BLaER1 (cell line): Measurements from ENCODE around the gene SUPT3H.
A peak's percentile ranks its signal among the peaks of the same experiment; 100 is the strongest.

Source experiments
- H3K27ac ChIP-seq: shearing (Covaris generic); formaldehyde crosslinking; 2 replicates; pipeline ENCODE4 v1.8.1; 2022
- H3K27me3 ChIP-seq: shearing (Covaris generic); formaldehyde crosslinking; 2 replicates; pipeline ENCODE4 v1.8.1; 2022
- H3K36me3 ChIP-seq: shearing (Covaris generic); formaldehyde crosslinking; 2 replicates; pipeline ENCODE4 v1.8.1; 2022
- H3K4me1 ChIP-seq: shearing (Covaris generic); formaldehyde crosslinking; 2 replicates; pipeline ENCODE4 v1.8.1; 2022
- H3K4me2 ChIP-seq: shearing (Covaris generic); formaldehyde crosslinking; 2 replicates; pipeline ENCODE4 v1.8.1; 2022
- H3K4me3 ChIP-seq: shearing (Covaris generic); formaldehyde crosslinking; 2 replicates; pipeline ENCODE4 v1.8.1; 2022
- H3K9ac ChIP-seq: shearing (Covaris generic); formaldehyde crosslinking; 2 replicates; pipeline ENCODE4 v1.8.1; 2022
- H3K9me3 ChIP-seq: shearing (Covaris generic); formaldehyde crosslinking; 2 replicates; pipeline ENCODE4 v1.8.1; 2022
- H4K20me1 ChIP-seq: shearing (Covaris generic); formaldehyde crosslinking; 2 replicates; pipeline ENCODE4 v1.8.1; 2022
- Cebpa-rat ChIP-seq: shearing (Covaris generic); IDR thresholded peaks from 2 replicates; pipeline ENCODE4 v1.8.1; 2022

Gene SUPT3H

DNA sequence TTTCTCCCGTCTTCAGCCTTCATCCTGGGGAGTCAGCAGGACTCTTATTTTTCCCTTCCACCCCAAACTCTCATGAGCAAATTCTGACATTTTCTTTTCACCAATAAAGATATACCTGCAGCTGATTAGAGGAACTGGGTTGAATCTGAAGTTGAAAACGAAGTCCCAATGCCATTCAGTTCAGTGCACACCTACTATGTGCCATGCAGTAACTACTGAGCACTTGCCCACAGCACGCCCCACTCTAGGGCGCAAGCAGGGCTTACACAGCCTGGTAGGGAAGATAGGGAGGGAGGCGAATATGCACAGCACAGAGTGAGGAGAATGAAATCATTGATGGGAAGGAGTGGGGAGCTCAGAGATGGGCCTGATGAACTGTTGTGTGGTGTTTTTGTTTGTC, 588.7 kb downstream of the SUPT3H start:
- H3K4me2 ChIP-seq = no peak overlapping the region
- TF ChIP-seq Cebpa-rat = no peak

GRCh38 chr6:44788387-44788981, 589.2 kb downstream of the SUPT3H start:
- no peak for TF ChIP-seq Cebpa-rat
- Histone ChIP-seq H3K27me3 (no peaks in the 10 kb centered on the region), H3K36me3 (no peaks in the 10 kb centered on the region), H3K9ac (no peak overlapping the region), H3K27ac (no peak overlapping the region), H3K4me3 (no peak overlapping the region), H4K20me1 (no peaks in the 10 kb centered on the region), H3K9me3 (peaks cover 11% of the 10 kb centered on the region; the same call in 1 of the 2 replicates), H3K4me2 (no peak overlapping the region), H3K4me1 (no peaks in the 10 kb centered on the region)

More for the DNA sequence above, 588.7 kb downstream of the SUPT3H start:
- Histone ChIP-seq H4K20me1 (no peaks in the 10 kb centered on the region), H3K9me3 (peaks cover 10% of the 10 kb centered on the region; the same call in 1 of the 2 replicates), H3K4me1 (no peaks in the 10 kb centered on the region), H3K9ac (no peak overlapping the region), H3K27ac (no peak overlapping the region), H3K36me3 (no peaks in the 10 kb centered on the region), H3K4me3 (no peak overlapping the region), H3K27me3 (no peaks in the 10 kb centered on the region)

DNA sequence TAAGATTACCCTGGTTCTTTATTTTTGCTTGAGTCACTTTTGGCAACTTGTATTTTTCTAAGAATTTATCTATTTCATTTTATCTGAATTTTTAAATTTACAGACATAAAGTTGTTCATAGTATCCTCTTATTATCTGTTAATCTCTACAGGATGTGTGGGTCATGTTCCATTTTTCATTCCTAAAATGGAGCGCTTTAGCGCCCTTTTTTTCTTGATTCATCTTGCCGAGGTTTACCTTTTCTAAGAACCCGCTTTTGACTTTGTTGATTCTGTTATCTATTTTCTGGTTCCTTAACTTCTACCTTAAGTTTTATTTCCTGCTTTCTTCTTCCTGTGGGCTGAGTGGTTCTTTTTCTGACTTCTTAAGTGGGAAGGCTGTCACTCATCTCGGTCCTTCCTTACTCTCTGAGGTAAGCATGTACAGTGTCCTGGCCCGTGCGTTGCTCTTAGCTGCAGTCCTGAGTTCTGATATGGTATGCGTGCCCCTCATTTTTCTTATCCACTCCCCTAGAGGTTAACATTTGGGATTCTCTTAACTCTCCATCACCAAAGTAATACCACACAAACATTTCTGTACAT, 590.4 kb downstream of the SUPT3H start:
- no peak overlapping the region for H3K9ac ChIP-seq
- no peak overlapping the region for H3K4me2 ChIP-seq
- H3K4me1 ChIP-seq = no peaks in the 10 kb centered on the region
- no peaks in the 10 kb centered on the region for H4K20me1 ChIP-seq
- no peaks in the 10 kb centered on the region for H3K36me3 ChIP-seq
- H3K27ac ChIP-seq = no peak overlapping the region
- H3K9me3 ChIP-seq = peaks cover 11% of the 10 kb centered on the region; the same call in 1 of the 2 replicates
- H3K4me3 ChIP-seq = no peak overlapping the region
- TF ChIP-seq Cebpa-rat = no peak
- H3K27me3 ChIP-seq = no peaks in the 10 kb centered on the region

GRCh38 chr6:44785130-44785529, 592.6 kb downstream of the SUPT3H start:
- H3K9me3 ChIP-seq = peaks cover 11% of the 10 kb centered on the region; the same call in 1 of the 2 replicates
- peaks cover under 1% of the 10 kb centered on the region; the same call in 1 of the 2 replicates for H3K4me1 ChIP-seq
- no peak overlapping the region for H3K4me2 ChIP-seq
- H3K27ac ChIP-seq = no peak overlapping the region
- no peaks in the 10 kb centered on the region for H4K20me1 ChIP-seq
- no peak overlapping the region for H3K9ac ChIP-seq
- no peak for TF ChIP-seq Cebpa-rat
- H3K4me3 ChIP-seq = no peak overlapping the region
- H3K27me3 ChIP-seq = no peaks in the 10 kb centered on the region
- no peaks in the 10 kb centered on the region for H3K36me3 ChIP-seq

DNA sequence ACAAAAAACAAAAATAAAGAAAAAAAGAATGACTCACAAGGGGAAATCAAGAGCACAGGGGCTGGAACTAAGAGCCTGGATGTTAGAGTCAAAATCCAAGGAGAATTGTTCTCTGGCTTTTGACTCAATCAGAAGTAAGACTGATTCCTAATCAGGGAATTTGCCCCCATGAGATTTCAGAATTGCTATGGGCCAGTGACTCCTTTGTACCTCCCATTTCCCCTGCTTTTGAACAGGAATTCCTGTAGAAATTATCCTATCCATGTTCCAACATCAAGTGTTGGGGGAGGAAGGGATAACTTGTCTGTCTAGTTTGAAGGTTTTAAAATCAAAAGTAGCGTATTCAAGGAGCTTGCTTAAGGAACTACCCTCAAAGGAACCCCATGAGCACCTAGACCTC, 593.5 kb downstream of the SUPT3H start:
- no peak for TF ChIP-seq Cebpa-rat
- peaks cover 11% of the 10 kb centered on the region; the same call in 1 of the 2 replicates for H3K9me3 ChIP-seq

DNA sequence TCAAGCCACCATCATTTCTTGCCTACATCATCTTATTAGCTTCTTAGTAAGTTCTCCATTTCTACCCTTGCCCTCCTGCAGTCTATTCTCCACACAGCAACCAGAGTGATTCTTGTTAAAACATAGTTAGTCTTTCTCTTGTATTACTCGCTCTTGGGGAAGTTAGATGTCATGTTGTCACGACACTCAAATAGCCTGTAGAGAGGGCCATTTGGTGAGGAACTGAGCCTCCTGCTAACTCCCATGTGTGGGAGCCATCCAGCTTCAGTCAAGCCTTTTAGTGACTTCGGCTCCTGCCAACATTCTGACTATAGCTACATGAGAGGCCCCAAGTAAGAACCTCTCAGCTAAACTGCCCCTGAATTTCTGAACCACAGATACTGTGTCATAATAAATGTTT, 594.8 kb downstream of the SUPT3H start:
- no peaks in the 10 kb centered on the region for H3K36me3 ChIP-seq
- no peak for TF ChIP-seq Cebpa-rat
- peaks cover 13% of the 10 kb centered on the region; the same call in 1 of the 2 replicates for H3K4me1 ChIP-seq
- H3K27ac ChIP-seq = no peak overlapping the region
- no peak overlapping the region for H3K4me3 ChIP-seq
- no peak overlapping the region for H3K9ac ChIP-seq
- H3K27me3 ChIP-seq = no peaks in the 10 kb centered on the region
- H3K4me2 ChIP-seq = no peak overlapping the region
- peaks cover 11% of the 10 kb centered on the region; the same call in 1 of the 2 replicates for H3K9me3 ChIP-seq
- H4K20me1 ChIP-seq = no peaks in the 10 kb centered on the region

More for the DNA sequence above, 593.5 kb downstream of the SUPT3H start:
- H3K36me3 ChIP-seq = no peaks in the 10 kb centered on the region
- H3K9ac ChIP-seq = no peak overlapping the region
- H3K4me2 ChIP-seq = no peak overlapping the region
- H3K27me3 ChIP-seq = no peaks in the 10 kb centered on the region
- H4K20me1 ChIP-seq = no peaks in the 10 kb centered on the region
- no peak overlapping the region for H3K27ac ChIP-seq
- no peak overlapping the region for H3K4me3 ChIP-seq
- H3K4me1 ChIP-seq = peaks cover 9% of the 10 kb centered on the region; the same call in 1 of the 2 replicates

DNA sequence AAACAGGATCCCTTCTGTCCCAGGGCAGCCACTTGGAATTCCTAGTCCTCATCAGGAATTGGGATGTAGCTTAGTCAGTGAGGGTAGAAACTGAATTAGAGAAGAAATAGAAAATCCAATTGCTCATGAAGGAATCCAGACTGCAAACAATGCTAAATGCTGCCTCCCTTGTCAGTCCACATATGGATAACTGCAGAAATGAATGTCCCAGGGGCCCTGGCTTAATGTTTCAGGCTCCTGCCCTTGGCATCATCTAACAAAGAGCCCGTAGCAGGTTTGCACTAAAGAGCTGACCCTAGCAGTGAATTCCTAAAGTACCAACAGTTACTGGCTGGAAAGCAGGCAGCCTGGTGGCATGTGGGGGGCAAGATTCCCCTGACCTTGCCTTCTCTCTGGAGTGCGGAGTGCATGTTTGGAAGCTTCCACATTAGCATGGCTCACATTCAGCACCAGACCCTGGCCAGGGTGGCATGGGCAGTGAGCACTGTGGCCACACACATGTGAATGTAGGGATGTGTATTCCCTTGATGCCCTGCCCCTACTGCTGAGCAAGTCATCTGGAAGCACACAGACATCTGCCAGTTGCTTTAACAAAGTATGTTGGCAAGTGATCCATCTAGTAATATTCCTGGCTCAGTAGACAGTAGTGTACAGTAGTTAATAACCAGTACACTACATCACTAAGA, 595.7 kb downstream of the SUPT3H start:
- H3K4me3 ChIP-seq = no peak overlapping the region
- H3K36me3 ChIP-seq = no peaks in the 10 kb centered on the region
- no peaks in the 10 kb centered on the region for H3K27me3 ChIP-seq
- H3K9ac ChIP-seq = no peak overlapping the region
- no peak overlapping the region for H3K27ac ChIP-seq
- no peak overlapping the region for H3K4me2 ChIP-seq
- TF ChIP-seq Cebpa-rat = no peak
- peaks cover 11% of the 10 kb centered on the region; the same call in 1 of the 2 replicates for H3K9me3 ChIP-seq
- no peaks in the 10 kb centered on the region for H4K20me1 ChIP-seq
- peaks cover 13% of the 10 kb centered on the region; the same call in 1 of the 2 replicates for H3K4me1 ChIP-seq

DNA sequence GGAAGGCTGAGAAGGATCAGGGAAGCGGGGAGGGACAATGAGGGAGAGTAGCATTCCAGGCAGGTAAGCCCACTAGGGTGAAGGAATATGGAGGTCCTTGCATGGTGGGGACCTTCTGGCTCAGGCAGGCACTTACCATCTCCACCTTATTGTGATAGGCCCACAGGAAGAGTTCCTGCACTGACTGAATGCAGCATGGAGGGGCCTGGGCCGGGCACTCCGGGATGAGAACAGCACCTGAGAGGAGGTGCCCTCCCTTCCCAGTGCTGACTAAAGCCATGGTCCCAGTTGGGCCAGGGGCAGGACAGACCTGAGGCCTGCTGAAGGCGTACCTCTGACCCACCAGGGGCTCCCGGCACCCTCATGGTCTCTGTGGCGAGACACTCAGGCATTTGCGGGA, 597.6 kb downstream of the SUPT3H start:
- no peaks in the 10 kb centered on the region for H3K27me3 ChIP-seq
- no peak overlapping the region for H3K9ac ChIP-seq
- H3K36me3 ChIP-seq = no peaks in the 10 kb centered on the region
- H3K9me3 ChIP-seq = peaks cover 11% of the 10 kb centered on the region; the same call in 1 of the 2 replicates
- no peak overlapping the region for H3K4me3 ChIP-seq
- no peak for TF ChIP-seq Cebpa-rat
- H3K4me1 ChIP-seq = peaks cover 13% of the 10 kb centered on the region; the same call in 1 of the 2 replicates
- H3K4me2 ChIP-seq = peak overlapping the region; percentile 10; the same call in 1 of the 2 replicates
- H4K20me1 ChIP-seq = no peaks in the 10 kb centered on the region
- 0 out of 2 replicates have a peak overlapping the region, but pooled peaks have one; percentile 19 for H3K27ac ChIP-seq

DNA sequence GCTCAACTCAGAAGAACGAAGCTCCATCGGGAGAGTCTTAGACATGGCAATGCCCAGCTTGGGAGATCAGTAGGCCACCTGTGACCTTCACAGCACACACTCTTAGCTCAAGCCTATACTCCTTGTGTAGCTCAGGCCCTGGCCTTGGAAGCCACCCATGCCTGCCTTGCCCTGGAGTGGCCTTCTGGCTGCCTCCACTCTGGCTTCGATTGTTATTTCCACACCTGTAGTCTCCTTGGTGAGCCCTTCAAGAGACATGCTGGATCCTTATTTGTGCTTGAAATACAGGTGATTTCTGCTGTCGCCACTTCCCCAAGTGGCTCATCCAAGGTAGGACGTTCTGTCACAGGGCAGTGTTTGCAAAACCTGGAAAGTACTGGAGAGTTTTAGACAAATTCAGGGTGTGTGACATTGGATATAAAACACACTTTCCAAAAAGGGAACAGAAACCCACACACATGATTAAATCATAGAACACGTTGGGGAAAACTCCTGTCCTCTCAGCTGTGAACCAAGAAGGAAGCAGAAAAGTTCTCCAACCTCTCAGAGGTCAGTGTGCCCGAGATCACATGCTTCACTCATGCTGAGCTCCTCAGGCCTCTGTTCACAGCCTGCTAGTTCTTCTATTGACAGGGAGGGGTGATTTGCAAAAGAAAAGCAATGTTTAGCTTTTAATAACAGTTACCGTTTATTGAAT, 598.5 kb downstream of the SUPT3H start:
- peaks cover 3% of the 10 kb centered on the region; the same call in 1 of the 2 replicates for H3K9me3 ChIP-seq
- no peaks in the 10 kb centered on the region for H3K27me3 ChIP-seq
- no peaks in the 10 kb centered on the region for H4K20me1 ChIP-seq
- no peak overlapping the region for H3K4me3 ChIP-seq
- H3K9ac ChIP-seq = no peak overlapping the region
- 0 out of 2 replicates have a peak overlapping the region, but pooled peaks have one; percentile 19 for H3K27ac ChIP-seq
- no peak for TF ChIP-seq Cebpa-rat
- H3K4me1 ChIP-seq = peaks cover 13% of the 10 kb centered on the region; the same call in 1 of the 2 replicates
- peak overlapping the region; percentile 10; the same call in 1 of the 2 replicates for H3K4me2 ChIP-seq
- H3K36me3 ChIP-seq = no peaks in the 10 kb centered on the region
